Gastroesophageal sphincter (tissue), 3 donors: ENCODE measurements around the gene RARRES1.

Experiments
- CTCF ChIP-seq, 4 experiments: fragments of 200-600 bp in 2 of 4; fragments of 450-650 bp in 2 of 4; sonication (generic) in 1 of 4; IDR thresholded peaks; one replicate each; pipeline ENCODE4 v1.5.1; 2017 to 2019; ENCODE audit warnings: antibody characterized with exemption in 4 of 4, mild to moderate bottlenecking in 2 of 4, moderate library complexity in 2 of 4
- EP300 ChIP-seq: sonication (generic); formaldehyde crosslinking; IDR thresholded peaks from one replicate; pipeline ENCODE4 v1.6.1; 2017; ENCODE audit warnings: antibody characterized with exemption, mild to moderate bottlenecking
- POLR2A ChIP-seq, 2 donors: fragments of 450-650 bp; IDR thresholded peaks; one replicate each; pipeline ENCODE4 v1.6.1; 2017; ENCODE audit warnings: antibody characterized with exemption in 2 of 2, mild to moderate bottlenecking in 2 of 2, moderate library complexity in 1 of 2
- POLR2AphosphoS5 ChIP-seq: sonication (generic); formaldehyde crosslinking; IDR thresholded peaks from one replicate; pipeline ENCODE4 v1.6.1; 2017; ENCODE audit warnings: antibody characterized with exemption

- TF ChIP-seq CTCF (IDR thresholded peaks at IDR 0.05) (no peak), POLR2AphosphoS5 (no peak), POLR2A (IDR thresholded peaks at IDR 0.05) (no peak), EP300 (no peak)
Observed at GRCh38 chr3:158781191-158781590, 48.9 kb upstream of the RARRES1 start.
